Thoracic aorta (tissue), 2 donors: ENCODE results near the gene SAP30BP. TPM values are rescaled to one million over a fixed set of nuclear protein-coding genes. Genes with fewer than 3 reads are reported as not detected.

ENCODE experiments used
- ATAC-seq: fragments of 150-250 bp; one replicate; pipeline ENCODE4 v1.8.0; 2017; ENCODE audit warnings: low read depth; ENCODE audit not compliant: insufficient number of reproducible peaks, low FRiP score
- DNase-seq: peaks from one replicate; pipeline ENCODE4 v3.0.0-alpha.2; 2020; ENCODE audit warnings: low spot score
- H3K27ac ChIP-seq, 2 donors: fragments of 200-600 bp; sonication (generic); 1 replicate in 1 of 2; 2 replicates in 1 of 2; pipeline ENCODE4 v1.5.1; 2016; ENCODE audit warnings: mild to moderate bottlenecking in 2 of 2, moderate library complexity in 2 of 2
- H3K27me3 ChIP-seq: fragments of 200-600 bp; sonication (generic); replicated peaks from 2 replicates; pipeline ENCODE4 v1.6.0; 2016; ENCODE audit warnings: mild to moderate bottlenecking; ENCODE audit not compliant: insufficient read depth
- H3K36me3 ChIP-seq: fragments of 200-600 bp; sonication (generic); one replicate; pipeline ENCODE4 v1.5.1; 2016
- H3K4me1 ChIP-seq, 2 donors: fragments of 200-600 bp; sonication (generic); 1 replicate in 1 of 2; 2 replicates in 1 of 2; pipeline versions ENCODE4 v1.5.1 to v1.6.0; 2016; ENCODE audit warnings: low read depth in 2 of 2, mild to moderate bottlenecking in 1 of 2; ENCODE audit not compliant: control insufficient read depth in 1 of 2
- H3K4me3 ChIP-seq: fragments of 200-600 bp; sonication (generic); 2 replicates; pipeline ENCODE4 v1.5.1; 2016; ENCODE audit warnings: mild to moderate bottlenecking
- H3K9me3 ChIP-seq: fragments of 200-600 bp; sonication (generic); 2 replicates; pipeline ENCODE4 v1.5.1; 2016
- total RNA-seq, 2 donors: library from RNA; depleted of rRNA; stranded (reverse); fragments of >200 nt; gene quantifications; one replicate each; pipeline versions ENCODE4 v1.1.0 to v1.2.3, GENCODE V29; 2016
- TF ChIP-seq, protein P1 (sequence below): fragments of 200-600 bp; sonication (generic); IDR thresholded peaks from one replicate; pipeline ENCODE4 v1.5.1; 2019; ENCODE audit warnings: antibody characterized with exemption

Gene SAP30BP
- total RNA-seq, 2 donors from 2014 or later = 65.1 to 70.4 TPM

DNA sequence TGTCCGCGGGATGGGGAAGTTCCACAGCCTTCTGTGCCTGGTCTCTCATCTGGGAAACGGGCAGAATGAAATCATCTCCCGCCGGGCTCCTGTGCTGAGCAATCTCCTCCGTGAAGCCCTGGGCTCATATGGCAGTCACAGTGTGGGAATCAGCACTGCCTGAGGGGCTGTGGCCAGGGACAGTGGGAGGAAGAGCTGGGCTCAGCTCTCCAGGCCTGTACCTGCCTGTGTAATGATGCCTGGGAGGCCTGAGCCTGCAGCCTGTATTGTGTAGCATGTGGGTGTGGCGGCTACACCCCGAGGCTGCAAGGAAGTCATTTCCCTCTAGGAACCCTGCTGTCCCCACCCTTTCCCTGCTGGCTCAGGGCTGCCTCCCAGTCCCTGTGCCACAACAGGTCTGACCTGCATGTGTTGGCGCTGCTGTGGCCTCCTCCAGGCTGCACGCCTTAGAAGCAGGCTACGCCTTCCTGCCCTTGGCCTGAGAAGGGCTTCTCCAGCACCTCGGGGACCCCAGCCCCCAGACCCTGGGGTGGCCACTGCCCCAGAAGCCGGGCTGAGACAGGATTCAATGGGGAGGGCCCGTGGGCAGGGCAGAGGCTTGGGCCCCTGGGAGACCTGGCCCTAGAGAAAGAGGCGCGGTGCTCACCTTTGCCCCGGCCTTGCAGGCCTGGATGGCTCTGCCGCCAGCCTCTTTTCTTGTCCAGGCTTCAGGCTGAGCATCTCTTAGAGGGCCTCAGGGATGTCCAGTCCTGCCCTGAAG is 56.2 kb downstream of the SAP30BP start:
- ATAC-seq (no peak), DNase-seq (no peak)
- Histone ChIP-seq H3K27me3 (peaks cover 9% of the 10 kb centered on the region), H3K36me3 (no peaks in the 10 kb centered on the region), H3K9me3 (no peaks in the 10 kb centered on the region), H3K4me3 (no peak overlapping the region), H3K27ac (no peak overlapping the region), H3K4me1 (peaks cover 0 to 5% of the 10 kb centered on the region in 2 donors)
- TF ChIP-seq, protein P1, sequence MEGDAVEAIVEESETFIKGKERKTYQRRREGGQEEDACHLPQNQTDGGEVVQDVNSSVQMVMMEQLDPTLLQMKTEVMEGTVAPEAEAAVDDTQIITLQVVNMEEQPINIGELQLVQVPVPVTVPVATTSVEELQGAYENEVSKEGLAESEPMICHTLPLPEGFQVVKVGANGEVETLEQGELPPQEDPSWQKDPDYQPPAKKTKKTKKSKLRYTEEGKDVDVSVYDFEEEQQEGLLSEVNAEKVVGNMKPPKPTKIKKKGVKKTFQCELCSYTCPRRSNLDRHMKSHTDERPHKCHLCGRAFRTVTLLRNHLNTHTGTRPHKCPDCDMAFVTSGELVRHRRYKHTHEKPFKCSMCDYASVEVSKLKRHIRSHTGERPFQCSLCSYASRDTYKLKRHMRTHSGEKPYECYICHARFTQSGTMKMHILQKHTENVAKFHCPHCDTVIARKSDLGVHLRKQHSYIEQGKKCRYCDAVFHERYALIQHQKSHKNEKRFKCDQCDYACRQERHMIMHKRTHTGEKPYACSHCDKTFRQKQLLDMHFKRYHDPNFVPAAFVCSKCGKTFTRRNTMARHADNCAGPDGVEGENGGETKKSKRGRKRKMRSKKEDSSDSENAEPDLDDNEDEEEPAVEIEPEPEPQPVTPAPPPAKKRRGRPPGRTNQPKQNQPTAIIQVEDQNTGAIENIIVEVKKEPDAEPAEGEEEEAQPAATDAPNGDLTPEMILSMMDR = no peak

- Histone ChIP-seq H3K4me3 (no peak overlapping the region), H3K27ac (no peak overlapping the region), H3K36me3 (no peaks in the 10 kb centered on the region), H3K27me3 (peaks cover 9% of the 10 kb centered on the region), H3K9me3 (no peaks in the 10 kb centered on the region), H3K4me1 (peaks cover 0 to 5% of the 10 kb centered on the region in 2 donors)
- DNase-seq (no peak), ATAC-seq (no peak)
- TF ChIP-seq, protein P1 = no peak
Measured at GRCh38 chr17:75724016-75725003, 57.2 kb downstream of the SAP30BP start.

DNA sequence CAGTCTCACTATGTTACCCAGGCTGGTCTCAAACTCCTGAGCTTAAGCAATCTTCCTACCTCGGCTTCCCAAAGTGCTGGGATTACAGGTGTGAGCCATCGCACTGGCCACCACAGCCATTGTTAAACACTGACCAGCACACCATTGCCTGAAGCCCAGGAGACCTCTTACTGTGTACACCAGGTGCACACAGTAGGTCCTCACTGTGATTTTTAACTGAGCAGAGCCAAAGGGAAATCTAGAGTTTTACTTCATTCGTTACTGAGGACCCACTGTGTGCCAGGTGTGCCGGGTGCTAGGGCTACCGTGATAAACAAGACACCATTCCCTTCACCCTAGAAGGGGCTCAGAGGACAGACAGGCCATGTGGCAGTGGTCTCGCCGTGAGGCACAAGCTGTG is 58.4 kb downstream of the SAP30BP start:
- no peaks in the 10 kb centered on the region for H3K9me3 ChIP-seq
- no peak overlapping the region for H3K27ac ChIP-seq
- ATAC-seq (no peak), DNase-seq (no peak)
- peaks cover 0 to 5% of the 10 kb centered on the region in 2 donors for H3K4me1 ChIP-seq
- H3K4me3 ChIP-seq = no peak overlapping the region
- TF ChIP-seq, protein P1 = no peak
- peaks cover 9% of the 10 kb centered on the region for H3K27me3 ChIP-seq
- no peaks in the 10 kb centered on the region for H3K36me3 ChIP-seq

DNA sequence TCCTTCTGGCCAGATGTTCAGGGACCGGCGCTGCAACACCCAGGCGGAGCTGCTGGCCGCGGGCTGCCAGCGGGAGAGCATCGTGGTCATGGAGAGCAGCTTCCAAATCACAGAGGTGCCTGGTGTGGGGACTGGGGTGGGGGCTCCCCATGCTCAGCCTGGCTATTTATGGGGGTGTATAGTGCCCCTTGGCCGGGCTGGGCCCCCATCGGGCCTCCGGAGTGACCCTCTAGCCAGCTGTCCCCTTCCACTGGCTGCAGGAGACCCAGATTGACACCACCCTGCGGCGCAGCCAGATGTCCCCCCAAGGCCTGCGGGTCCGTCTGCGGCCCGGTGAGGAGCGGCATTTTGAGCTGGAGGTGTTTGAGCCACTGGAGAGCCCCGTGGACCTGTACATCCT is 60.3 kb downstream of the SAP30BP start:
- H3K27me3 ChIP-seq = peaks cover under 1% of the 10 kb centered on the region
- no peaks in the 10 kb centered on the region for H3K36me3 ChIP-seq
- ATAC-seq (no peak), DNase-seq (no peak)
- H3K27ac ChIP-seq = no peak overlapping the region
- TF ChIP-seq, protein P1 = no peak
- H3K9me3 ChIP-seq = no peaks in the 10 kb centered on the region
- no peaks in the 10 kb centered on the region for H3K4me1 ChIP-seq
- H3K4me3 ChIP-seq = no peak overlapping the region

- no peaks in the 10 kb centered on the region for H3K36me3 ChIP-seq
- ATAC-seq (no peak), DNase-seq (no peak)
- no peaks in the 10 kb centered on the region for H3K27me3 ChIP-seq
- H3K4me1 ChIP-seq = no peaks in the 10 kb centered on the region
- no peak overlapping the region for H3K27ac ChIP-seq
- H3K4me3 ChIP-seq = no peak overlapping the region
- no peaks in the 10 kb centered on the region for H3K9me3 ChIP-seq
- TF ChIP-seq, protein P1 = no peak
Measured at GRCh38 chr17:75729351-75729750, 62.2 kb downstream of the SAP30BP start.
